GM21515 (cell line): ENCODE data around the gene MAFB.
"Not testable (repeated sequence)": the region's sequence is repeated elsewhere in the genome, so short reads cannot be mapped to it uniquely, and the experiment has no call there.

ENCODE experiments used
- ATAC-seq: cut with Tn5 transposase; IDR thresholded peaks from one replicate; pipeline ENCODE4 v1.9.1; 2021; ENCODE audit not compliant: unreplicated experiment

MAFB gene

GRCh38 chr20:40689100-40689942 is at the start of gene MAFB:
Gene MAFB, minus strand, starts transcription at chr20:40689236. Its CDS starts 386 bp downstream, at chr20:40688850.
- peak; percentile 46 for ATAC-seq

DNA sequence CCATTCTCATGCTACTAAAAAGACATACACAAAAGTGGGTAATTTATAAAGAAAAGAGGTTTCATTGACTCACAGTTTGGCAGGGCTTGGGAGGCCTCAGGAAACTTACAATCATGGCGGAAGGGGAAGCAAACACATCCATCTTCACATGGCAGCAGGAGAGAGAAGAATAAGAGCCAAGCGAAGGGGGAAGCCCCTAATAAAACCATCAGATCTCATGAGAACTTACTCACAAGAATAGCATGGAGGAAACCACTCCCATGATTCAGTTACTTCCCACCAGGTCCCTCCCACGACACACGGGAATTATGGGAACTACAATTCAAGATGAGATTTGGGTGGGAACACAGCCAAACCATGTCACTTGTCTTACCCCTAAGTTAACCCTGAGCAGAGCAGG is 47.4 kb upstream of the MAFB start:
- not testable (repeated sequence) for ATAC-seq

DNA sequence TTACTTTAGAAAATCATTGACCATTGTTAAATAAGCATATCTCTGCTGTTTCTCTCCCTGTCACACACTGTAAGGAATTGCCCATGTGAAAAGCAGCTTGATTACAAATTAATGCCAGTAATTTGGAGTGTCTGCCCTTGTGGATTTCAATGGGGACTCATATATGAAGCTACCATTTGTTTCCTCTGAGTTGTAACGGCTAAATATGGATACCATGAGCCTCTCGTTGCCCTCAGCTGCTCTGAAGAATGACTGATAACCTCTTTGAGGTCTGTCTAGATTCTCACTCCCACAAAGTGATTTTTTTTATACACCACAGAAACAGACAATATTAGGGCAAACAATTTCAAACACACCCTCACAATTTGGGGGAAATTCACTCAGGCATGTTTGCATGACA is 40.0 kb upstream of the MAFB start:
- ATAC-seq, result no peak

DNA sequence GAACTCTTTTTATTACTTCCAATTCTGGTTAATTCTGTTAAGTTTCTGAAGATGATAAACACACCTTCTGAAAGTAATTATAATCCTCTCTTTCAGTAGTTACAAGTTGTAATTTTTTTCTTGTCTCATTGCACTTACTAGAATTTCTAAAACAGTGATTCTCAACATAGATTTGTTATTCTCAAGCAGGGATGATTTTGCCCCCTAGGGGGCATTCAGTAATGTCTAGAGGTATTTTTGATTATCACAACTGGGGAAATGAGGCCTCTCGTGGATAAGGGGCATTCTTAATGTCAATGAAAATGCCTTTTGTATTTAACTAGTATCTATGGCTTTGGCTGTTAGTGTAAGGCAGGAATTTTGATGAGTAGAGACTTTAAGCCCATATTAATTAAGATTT is 39.4 kb upstream of the MAFB start:
- no peak for ATAC-seq

DNA sequence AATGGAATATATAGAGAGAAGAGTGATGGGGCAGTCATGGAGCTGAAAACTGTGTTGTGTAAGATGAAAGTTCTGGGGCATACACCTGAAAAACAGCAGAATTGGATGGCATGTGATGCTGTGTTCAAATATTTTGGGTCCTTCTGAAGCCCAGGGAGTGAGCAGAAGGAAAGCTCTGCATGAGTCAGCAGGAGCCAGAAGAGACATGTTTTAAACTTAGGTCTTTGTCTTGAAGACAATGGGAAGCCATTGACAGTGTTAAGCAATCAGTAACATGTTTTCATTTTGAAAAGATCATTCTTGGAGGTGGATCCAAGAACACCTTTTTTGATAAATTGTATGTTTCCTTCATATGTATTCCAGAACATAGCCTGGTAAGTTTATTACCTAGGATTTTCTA is 38.9 kb upstream of the MAFB start:
- no peak for ATAC-seq

GRCh38 chr20:40726776-40727175 is 37.7 kb upstream of the MAFB start:
- no peak for ATAC-seq

DNA sequence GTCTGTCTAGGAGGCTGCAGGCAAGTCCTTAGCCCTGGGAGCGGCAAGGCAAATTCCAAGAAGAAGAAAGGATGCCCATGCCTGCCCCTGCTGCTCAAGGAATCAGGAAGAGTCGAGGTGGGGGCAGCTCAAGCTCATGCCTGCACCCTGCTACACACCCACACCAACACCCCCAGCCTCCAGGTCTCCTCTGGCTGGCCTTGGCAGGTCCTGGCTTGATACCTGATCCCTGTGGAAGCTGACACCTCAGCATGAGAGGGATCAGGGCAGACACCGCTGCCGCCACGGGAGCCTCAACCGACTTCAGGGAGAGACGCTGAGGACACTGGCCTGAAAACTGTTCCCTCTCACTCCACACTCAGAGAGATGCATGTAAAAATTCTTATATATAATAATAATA is 35.5 kb upstream of the MAFB start:
- ATAC-seq, result no peak

DNA sequence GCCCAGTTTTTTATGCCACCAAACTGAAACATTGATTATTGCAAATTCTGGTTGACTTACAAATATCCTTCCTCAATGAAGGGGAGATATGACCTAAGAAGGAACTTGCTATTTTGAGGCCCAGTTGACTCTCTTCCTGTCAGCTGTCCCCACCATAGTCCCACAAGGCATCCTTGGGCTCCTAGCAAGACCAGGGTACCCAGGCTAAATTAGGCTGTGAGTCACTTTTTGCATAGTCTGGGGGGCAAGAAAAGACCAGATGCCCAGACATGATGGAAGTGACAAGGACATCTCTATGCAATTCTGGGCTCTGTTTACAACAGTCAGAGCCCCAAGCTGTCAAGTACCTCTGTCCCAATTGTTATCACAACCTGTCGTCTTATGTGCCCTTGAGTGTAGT is 31.8 kb upstream of the MAFB start:
- no peak for ATAC-seq

DNA sequence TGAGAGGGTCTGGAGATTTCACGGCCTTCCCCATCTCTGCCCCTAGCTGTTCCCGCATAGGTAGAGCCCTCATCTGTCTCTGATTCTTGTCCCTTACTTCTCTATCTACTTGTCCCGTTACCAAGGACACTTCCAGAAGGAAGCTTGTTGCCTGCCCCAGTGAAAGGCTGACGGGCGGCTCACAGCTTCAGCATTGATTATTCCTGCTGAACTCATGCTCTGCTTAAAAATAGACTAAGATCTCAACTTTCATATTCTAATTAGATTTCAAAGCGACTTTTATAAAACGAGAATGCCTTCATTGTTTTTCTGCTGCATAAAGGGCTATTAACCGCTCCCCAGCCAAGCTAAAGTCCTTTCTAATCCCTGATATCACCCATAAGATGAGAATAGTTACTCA is 31.1 kb upstream of the MAFB start:
- ATAC-seq, result no peak

DNA sequence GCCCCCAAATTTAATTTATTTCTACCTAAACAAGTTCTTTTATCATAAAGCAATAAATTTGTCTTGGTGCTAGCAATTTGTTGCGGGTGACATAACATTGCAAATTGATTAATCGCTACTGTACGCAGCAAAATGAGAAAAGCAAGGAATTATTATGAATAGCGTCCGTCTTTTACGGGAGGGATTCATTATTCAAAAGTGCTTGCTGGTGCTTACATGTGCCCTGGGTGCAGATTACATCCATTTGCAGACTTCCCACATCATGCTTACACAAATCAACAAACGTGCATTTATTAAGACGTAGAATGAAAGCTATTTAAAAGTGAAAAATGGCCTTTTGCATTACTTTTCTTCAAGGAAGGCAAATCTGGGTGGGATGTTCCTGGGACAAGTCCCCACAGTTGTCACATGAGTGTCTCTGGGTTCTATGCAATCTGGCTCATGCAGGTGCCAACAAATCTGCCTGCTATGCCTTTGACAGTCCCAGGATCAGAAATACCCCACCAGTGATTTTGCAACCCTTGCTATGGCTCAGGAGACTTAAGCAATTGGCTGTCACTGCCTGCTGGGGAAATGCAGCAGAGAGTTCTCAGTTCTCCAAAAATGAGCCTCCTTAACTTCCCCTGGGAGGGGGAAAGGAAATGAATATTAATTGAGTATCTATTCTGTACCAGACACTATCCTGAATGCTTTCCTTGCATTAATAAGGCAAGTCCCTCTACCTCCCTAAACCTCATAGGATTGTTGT is 30.1 kb upstream of the MAFB start:
- no peak for ATAC-seq

DNA sequence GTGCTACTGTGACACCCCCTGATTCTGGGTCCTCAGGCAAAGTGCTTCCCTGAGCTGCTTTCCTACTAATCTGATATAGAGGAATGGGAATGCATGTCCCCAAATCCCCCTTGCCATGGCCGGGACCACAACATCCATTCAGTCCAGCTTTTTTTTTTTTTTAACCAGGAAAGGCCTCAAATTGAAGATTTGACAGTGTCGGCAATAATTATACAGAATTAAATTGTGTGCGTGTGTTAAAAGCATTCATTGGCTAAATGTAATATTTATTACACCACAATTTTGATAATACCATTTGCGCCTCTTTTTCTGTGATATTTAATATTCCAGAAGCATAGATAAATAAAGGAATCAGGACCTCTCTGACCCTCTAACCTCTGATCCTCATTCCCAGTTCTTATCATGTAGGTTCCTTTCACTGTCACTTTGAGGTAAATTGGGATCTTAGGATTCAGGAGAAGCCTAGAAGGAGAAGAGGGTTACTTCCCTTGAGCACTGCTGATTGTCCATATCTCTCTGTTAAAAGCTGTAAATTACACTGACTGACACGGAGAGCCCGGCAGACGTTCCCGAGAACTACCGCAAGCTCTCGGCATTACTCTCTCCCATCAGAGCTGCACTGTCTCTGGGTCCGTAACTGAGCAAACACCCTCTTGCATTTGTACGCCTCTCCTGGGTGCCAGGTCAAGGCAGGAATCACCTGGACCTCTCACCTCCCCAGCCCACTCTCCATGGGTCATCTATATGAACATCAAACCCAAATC is 29.4 kb upstream of the MAFB start:
- ATAC-seq, result no peak

DNA sequence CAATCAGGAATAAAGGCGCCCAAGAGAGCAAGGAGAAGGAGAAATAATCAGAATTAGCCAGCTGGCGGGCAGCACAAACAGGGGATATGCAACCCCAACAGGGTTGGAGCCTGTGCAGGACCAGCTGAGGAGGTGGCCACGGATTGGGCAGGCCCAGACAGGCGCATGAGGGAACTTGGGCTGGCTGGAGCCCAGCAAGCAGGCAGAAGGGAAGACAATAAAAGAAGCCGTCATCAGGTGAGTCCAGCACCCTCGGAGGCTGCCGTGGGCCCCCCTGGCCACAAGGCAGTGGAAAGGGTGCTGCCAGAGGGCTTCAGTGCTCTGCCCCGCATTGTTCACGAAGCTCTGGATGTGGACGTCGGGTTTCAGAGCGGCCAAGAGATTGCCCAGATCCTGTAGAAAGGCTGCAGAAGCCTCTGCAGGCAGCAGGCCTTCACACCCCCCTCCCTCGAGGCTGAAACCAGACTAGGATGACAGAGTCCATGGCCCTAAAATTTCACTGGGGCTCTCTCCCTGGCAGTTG is 28.4 kb upstream of the MAFB start:
- ATAC-seq, result no peak

GRCh38 chr20:40715491-40715890 is 26.5 kb upstream of the MAFB start:
- ATAC-seq, result no peak

- ATAC-seq, result no peak
Observed at GRCh38 chr20:40714916-40715315, 25.9 kb upstream of the MAFB start.

- no peak for ATAC-seq
Observed at GRCh38 chr20:40714109-40714508, 25.1 kb upstream of the MAFB start.

DNA sequence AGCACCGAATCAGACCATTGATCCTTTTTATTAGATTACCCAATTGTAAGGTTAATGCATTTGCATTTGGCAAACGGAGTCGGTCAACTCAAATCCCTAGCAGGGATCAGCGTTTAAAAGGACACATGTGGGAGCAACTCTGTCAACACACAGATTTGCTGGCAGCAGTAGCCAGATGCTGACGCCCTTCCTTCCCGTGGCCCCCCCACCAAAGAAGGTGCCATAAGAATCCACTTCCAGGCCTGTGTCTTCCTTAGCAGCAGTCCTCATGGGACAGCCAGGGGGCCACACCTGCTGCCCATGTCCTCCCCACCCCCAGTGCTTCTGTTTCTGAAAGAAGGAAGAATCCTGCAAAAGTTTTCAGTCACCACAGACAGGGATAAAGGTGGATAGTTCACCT is 24.5 kb upstream of the MAFB start:
- no peak for ATAC-seq

DNA sequence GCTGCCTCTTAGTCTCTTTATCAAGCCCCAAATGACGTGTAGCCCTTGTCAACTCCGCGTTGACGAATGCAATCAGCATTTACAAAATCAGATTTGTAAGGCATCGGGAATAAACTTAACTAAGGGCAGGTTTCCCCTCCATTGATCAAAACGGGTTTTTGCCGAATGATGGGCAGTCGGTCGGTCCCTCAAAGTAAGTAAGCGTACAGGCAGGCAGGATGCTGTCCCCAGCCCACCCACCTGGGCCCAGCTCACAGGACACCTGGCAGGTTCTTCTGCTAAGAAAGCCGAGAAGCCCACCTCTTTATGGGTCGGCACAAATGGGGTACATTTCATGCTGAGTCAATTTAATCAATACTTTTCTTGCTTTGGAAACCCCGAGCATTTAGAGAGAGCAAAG is 22.0 kb upstream of the MAFB start:
- ATAC-seq, result no peak

- no peak for ATAC-seq
Observed at GRCh38 chr20:40710603-40711002, 21.6 kb upstream of the MAFB start.

GRCh38 chr20:40706977-40707582 is 18.0 kb upstream of the MAFB start:
- ATAC-seq, result no peak

DNA sequence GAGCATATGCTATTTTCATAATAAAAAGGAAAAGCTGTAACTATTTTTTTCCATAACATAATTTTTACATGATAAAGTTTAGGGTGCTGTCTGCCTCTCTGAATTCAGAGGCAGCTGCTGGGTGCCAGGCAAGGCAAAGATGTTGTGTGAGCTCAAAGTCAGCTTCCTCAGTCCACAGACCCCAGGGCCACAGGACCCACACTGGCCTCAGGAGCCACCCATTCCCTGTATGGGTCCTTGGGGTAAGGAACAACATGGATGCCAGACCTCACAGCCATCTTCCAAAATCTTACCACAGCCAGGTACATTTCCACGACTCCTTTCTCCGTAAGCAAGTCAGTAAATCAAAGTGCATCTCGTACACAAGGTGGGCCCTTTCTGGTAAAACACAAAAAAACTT is 16.4 kb upstream of the MAFB start:
- ATAC-seq, result no peak

DNA sequence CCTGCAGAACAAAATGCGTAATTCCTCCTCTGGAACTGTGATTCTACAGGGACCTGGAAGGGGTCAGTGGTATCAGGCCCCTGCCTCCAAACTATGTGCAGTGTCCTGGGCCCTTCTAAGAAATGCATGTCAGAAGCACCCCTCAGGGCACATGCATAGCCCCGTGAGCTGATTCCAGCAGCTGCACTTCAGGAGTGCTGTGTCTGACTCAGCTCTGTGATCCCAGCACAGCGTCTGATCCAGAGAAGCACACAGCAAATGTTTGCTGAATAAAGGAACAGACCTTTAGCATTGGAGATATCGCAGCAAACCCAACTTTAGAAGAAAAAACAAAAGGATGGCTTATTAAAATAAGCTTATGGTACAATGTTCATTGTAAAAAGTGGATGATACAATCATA is 15.8 kb upstream of the MAFB start:
- no peak for ATAC-seq
